Body of pancreas (tissue), 4 donors: Measurements from ENCODE around the gene WDR45. TPM values are rescaled to one million over a fixed set of nuclear protein-coding genes. Genes with fewer than 3 reads are reported as not detected.

Experiments used
- ATAC-seq: fragments of 150-250 bp; one replicate; pipeline ENCODE4 v1.9.1; 2016
- DNase-seq, 4 donors: peaks; one replicate each; pipeline ENCODE4 v3.0.0-alpha.2; 2019
- H3K27ac ChIP-seq, 4 donors: fragments of 200-600 bp; sonication (generic); 1 replicate in 3 of 4; 2 replicates in 1 of 4; pipeline versions ENCODE4 v1.5.1 to v1.6.1; 2016 to 2019; ENCODE audit warnings: mild to moderate bottlenecking in 1 of 4, mixed read lengths in 1 of 4, moderate library complexity in 1 of 4
- H3K27me3 ChIP-seq, 2 donors: fragments of 200-600 bp; sonication (generic); one replicate each; pipeline ENCODE4 v1.6.0; 2016; ENCODE audit warnings: mild to moderate bottlenecking in 1 of 2
- H3K36me3 ChIP-seq, 2 donors: fragments of 200-600 bp; sonication (generic); replicated peaks in 1 of 2; 2 replicates each; pipeline ENCODE4 v1.5.1; 2016; ENCODE audit warnings: low read depth in 2 of 2; ENCODE audit not compliant: insufficient read depth in 1 of 2
- H3K4me1 ChIP-seq: fragments of 200-600 bp; sonication (generic); one replicate; pipeline ENCODE4 v1.6.0; 2016
- H3K4me3 ChIP-seq, 2 donors: fragments of 200-600 bp; sonication (generic); 1 replicate in 1 of 2; 2 replicates in 1 of 2; pipeline ENCODE4 v1.5.1; 2016 to 2019
- H3K9me3 ChIP-seq, 3 donors: fragments of 200-600 bp; sonication (generic); 1 replicate in 2 of 3; 2 replicates in 1 of 3; pipeline ENCODE4 v1.5.1; 2016
- POLR2A ChIP-seq, 3 donors: fragments of 450-650 bp; IDR thresholded peaks; one replicate each; pipeline ENCODE4 v1.6.1; 2016; ENCODE audit warnings: antibody characterized with exemption in 3 of 3, mild to moderate bottlenecking in 2 of 3
- WGBS, 2 donors: methylation state at CpG; one replicate each; pipeline ENCODE4 v1.1.5; 2017; 5-methylcytosine and 5-hydroxymethylcytosine counted together
- intact Hi-C: fragments of 100-400 bp; cut with DNase I; formaldehyde crosslinking; loops from one replicate; pipeline ENCODE4 v1.15.1; 2023
- total RNA-seq, 2 donors: library from RNA; depleted of rRNA; stranded (reverse); fragments of >200 nt; gene quantifications; one replicate each; pipeline ENCODE4 v1.1.0, GENCODE V29; 2016
- TF ChIP-seq, protein P1 (sequence below), 7 experiments: fragments of 450-650 bp in 4 of 7; fragments of 200-600 bp in 3 of 7; sonication (generic) in 3 of 7; IDR thresholded peaks; one replicate each; pipeline ENCODE4 v1.5.1; 2016 to 2019; ENCODE audit warnings: antibody characterized with exemption in 7 of 7

The WDR45 gene
- total RNA-seq, 2 donors from 2014 or later = 59.4 to 77.1 TPM

DNA sequence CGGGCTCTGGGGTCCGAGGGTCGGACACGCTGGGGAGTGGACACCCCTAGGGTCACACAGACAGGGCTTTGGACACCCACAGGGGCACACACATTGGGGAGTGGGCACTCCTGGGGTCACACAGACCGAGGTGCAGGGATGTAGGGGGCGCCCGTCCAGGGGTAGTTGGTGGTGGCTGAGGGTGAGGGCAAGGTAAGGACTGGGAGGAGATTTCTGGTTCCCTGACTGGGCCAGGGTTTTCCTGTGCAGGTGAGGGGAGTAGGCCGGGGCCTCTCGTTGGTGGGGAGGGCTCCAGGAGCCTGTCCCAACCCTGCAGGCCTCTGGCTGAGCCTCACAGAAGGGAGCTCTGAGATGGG, 21.9 kb upstream of the WDR45 start:
- no peaks in the 10 kb centered on the region for H3K9me3 ChIP-seq
- no peaks in the 10 kb centered on the region for H3K4me1 ChIP-seq
- no peak for TF ChIP-seq POLR2A (IDR thresholded peaks at IDR 0.05)
- intact Hi-C loops = no loop called here
- H3K36me3 ChIP-seq = no peaks in the 10 kb centered on the region
- no peak for ATAC-seq
- no peak overlapping the region for H3K4me3 ChIP-seq
- H3K27ac ChIP-seq = peak overlapping the region in 3 of 4 donors; percentile 60 to 88 (median 85)
- WGBS, 2 donors = 7 to 25% methylated on average over 4 to 6 of the region's 9 CpGs
- no peak for DNase-seq
- no peaks in the 10 kb centered on the region for H3K27me3 ChIP-seq

DNA sequence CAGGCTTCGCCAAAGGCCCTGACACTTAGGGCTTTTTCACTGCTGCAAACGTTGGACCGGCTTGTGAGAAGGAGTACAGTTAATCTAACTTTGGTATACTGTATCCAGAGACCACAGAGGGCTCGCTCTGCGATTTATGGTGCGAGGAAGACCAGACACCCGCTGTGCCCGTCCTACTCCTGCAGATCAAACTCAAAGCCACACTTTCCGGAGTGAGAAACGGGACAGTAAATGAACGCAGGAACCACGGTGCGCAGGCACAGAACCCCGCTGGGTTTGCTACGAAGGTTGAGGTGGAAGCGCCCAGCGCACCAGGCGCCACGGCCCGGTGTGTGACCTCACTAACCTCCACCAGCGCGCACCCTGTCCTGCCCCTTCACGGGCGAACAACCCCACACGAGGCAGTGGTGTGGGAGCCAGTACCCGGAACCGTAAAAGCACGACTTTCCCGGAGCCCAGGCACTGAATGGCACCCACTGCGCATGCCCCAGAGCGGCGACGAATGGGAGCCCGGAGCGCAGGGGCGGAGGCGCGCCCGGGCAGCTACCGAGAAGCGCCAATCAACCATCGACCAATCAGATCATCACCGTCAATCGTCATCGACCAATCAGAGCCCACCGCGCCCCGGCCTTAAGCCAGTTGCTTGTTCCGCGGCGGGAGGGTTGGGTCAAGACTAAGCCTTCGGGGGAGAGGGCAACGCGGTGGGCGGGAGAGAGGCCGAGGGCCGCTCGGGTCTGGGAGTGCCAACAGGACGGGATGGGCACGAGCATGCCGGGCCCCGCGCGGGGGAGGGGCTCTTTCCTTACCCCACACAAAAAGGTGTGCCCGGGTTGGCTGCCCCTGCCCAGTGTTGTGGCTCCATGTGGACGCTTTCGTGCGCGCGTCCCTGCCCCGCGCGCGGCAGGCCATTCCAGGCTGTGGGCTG, 21.3 kb upstream of the WDR45 start:
- 0% methylated on average over 9 to 45 of the region's 74 CpGs for WGBS, 2 donors
- H3K27me3 ChIP-seq = no peaks in the 10 kb centered on the region
- no peaks in the 10 kb centered on the region for H3K9me3 ChIP-seq
- DNase-seq (peak; percentile 91 to 94 (median 92)), ATAC-seq (peak; percentile 98)
- intact Hi-C loops = no loop called here
- H3K36me3 ChIP-seq = no peaks in the 10 kb centered on the region
- peak overlapping the region; percentile 60 to 88 (median 80) for H3K27ac ChIP-seq
- peak overlapping the region; percentile 20 to 21 for H3K4me3 ChIP-seq
- H3K4me1 ChIP-seq = no peaks in the 10 kb centered on the region
- TF ChIP-seq POLR2A (IDR thresholded peaks at IDR 0.05) = peak; percentile 51 to 83 (median 79)
- TF ChIP-seq, protein P1, sequence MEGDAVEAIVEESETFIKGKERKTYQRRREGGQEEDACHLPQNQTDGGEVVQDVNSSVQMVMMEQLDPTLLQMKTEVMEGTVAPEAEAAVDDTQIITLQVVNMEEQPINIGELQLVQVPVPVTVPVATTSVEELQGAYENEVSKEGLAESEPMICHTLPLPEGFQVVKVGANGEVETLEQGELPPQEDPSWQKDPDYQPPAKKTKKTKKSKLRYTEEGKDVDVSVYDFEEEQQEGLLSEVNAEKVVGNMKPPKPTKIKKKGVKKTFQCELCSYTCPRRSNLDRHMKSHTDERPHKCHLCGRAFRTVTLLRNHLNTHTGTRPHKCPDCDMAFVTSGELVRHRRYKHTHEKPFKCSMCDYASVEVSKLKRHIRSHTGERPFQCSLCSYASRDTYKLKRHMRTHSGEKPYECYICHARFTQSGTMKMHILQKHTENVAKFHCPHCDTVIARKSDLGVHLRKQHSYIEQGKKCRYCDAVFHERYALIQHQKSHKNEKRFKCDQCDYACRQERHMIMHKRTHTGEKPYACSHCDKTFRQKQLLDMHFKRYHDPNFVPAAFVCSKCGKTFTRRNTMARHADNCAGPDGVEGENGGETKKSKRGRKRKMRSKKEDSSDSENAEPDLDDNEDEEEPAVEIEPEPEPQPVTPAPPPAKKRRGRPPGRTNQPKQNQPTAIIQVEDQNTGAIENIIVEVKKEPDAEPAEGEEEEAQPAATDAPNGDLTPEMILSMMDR (IDR thresholded peaks at IDR 0.05) = no peak

DNA sequence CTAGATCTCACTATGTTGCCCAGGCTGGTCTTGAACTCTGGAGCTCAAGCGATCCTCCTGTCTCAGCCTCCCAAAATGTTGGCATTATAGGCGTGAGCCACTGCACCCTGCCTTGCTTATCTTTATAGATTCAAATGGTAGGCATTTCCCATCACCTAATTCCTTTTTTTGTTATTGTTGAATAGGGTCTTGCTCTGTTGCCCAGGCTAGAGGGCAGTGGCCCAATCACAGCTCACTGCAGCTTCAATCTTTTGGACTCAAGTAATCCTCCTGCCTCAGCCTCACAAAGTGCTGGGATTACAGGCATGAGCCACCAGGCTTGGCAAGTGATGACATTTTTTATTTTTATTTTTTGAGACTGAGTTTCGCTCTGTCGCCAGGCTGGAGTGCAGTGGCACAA, 16.7 kb upstream of the WDR45 start:
- Histone ChIP-seq H3K36me3 (no peaks in the 10 kb centered on the region), H3K27me3 (no peaks in the 10 kb centered on the region), H3K4me3 (no peak overlapping the region), H3K27ac (no peak overlapping the region), H3K4me1 (no peaks in the 10 kb centered on the region), H3K9me3 (no peaks in the 10 kb centered on the region)
- TF ChIP-seq, protein P1 (IDR thresholded peaks at IDR 0.05) = no peak
- TF ChIP-seq POLR2A (IDR thresholded peaks at IDR 0.05) = no peak
- ATAC-seq (no peak), DNase-seq (no peak)
- intact Hi-C loops = no loop called here
- WGBS, 2 donors = 94 to 100% methylated on average over 4 of the region's 4 CpGs

DNA sequence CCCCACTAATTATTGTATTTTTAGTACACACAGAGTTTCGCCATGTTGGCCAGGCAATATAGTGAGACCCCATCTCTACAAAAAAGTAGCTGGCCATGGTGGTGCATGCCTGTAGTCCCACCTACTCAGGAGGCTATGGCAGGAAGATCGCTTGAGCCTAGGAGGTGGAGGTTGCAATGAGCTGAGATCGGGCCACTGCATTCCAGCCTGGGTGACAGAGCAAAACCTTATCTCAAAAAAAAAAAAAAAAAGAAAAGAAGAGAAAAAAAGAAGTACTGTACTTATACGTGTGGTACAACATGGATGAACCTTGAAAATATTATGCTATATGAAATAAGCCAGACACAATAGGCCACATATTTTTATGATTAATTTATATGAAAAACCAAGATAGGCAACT, 9.9 kb upstream of the WDR45 start:
- Histone ChIP-seq H3K9me3 (no peaks in the 10 kb centered on the region), H3K27ac (no peak overlapping the region), H3K27me3 (no peaks in the 10 kb centered on the region), H3K36me3 (no peaks in the 10 kb centered on the region), H3K4me1 (no peaks in the 10 kb centered on the region), H3K4me3 (no peak overlapping the region)
- TF ChIP-seq, protein P1 (IDR thresholded peaks at IDR 0.05) = no peak
- TF ChIP-seq POLR2A (IDR thresholded peaks at IDR 0.05) = no peak
- ATAC-seq (no peak), DNase-seq (no peak)
- intact Hi-C loops = no loop called here
- WGBS, 2 donors = 77 to 80% methylated on average over 3 to 4 of the region's 4 CpGs

DNA sequence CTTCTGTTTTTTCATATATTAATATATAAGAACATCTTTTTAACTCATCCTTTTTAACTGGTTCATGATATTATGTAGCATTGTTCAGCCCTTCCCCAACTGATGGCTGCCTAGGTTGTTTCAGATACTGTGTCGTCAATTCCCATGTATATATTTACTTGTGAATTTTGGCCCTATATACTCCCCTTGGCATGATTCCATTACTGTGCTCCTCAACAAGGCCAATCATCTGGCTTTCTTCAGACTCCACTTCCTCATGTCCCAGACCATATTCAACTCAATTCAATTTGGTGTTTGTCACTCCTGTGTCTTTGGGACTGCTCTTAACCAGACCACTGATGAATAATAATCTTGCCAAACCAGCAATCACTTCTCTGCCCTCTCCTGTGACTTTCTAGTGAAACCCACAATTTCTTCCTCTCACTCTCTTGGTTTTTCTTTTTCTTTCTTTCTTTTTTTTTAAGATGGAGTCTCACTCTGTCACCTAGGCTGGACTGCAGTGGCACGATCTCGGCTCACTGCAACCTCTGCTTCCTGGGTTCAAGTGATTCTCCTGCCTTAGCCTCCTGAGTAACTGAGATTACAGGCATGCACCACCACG, 2.7 kb upstream of the WDR45 start:
- DNase-seq (no peak), ATAC-seq (no peak)
- intact Hi-C loops = no loop called here
- TF ChIP-seq, protein P1 (IDR thresholded peaks at IDR 0.05) = no peak
- no peak for TF ChIP-seq POLR2A (IDR thresholded peaks at IDR 0.05)
- no peaks in the 10 kb centered on the region for H3K36me3 ChIP-seq
- no peaks in the 10 kb centered on the region for H3K9me3 ChIP-seq
- H3K27ac ChIP-seq = no peak overlapping the region
- H3K4me3 ChIP-seq = no peak overlapping the region
- H3K27me3 ChIP-seq = no peaks in the 10 kb centered on the region
- peaks cover 10% of the 10 kb centered on the region for H3K4me1 ChIP-seq
- 63 to 81% methylated on average over 4 of the region's 4 CpGs for WGBS, 2 donors
